H1 (cell line): ENCODE results near the gene OSM. TPM values are rescaled to one million over a fixed set of nuclear protein-coding genes. Genes with fewer than 3 reads are reported as not detected.

Source experiments
- ASH2L ChIP-seq: fragments of 200-600, 300-600 bp; sonication (generic); IDR thresholded peaks from one replicate; pipeline ENCODE4 v1.7.1; 2017; ENCODE audit warnings: low read length
- BRCA1 ChIP-seq: IDR thresholded peaks from 2 replicates; pipeline ENCODE4 v1.6.1; 2012; ENCODE audit warnings: low read depth, low read length, improper control_type of control experiment
- EP300 ChIP-seq, 2 experiments: IDR thresholded peaks; 1 replicate in 1 of 2; 2 replicates in 1 of 2; pipeline ENCODE4 v1.6.1; 2011 to 2012; ENCODE audit warnings: low read depth in 2 of 2, low read length in 2 of 2, mild to moderate bottlenecking in 2 of 2, borderline replicate concordance in 1 of 2, inconsistent platforms in 1 of 2, moderate library complexity in 1 of 2
- JUND ChIP-seq: IDR thresholded peaks from 2 replicates; pipeline ENCODE4 v1.6.1; 2011; ENCODE audit warnings: mild to moderate bottlenecking, improper control_type of control experiment, low read length
- KDM1A ChIP-seq: fragments of 200-600, 300-600 bp; sonication (generic); IDR thresholded peaks from 2 replicates; pipeline ENCODE4 v1.7.1; 2016; ENCODE audit warnings: mild to moderate bottlenecking, low read length, borderline replicate concordance
- NRF1 ChIP-seq: IDR thresholded peaks from 2 replicates; pipeline ENCODE4 v1.6.1; 2011; ENCODE audit warnings: mild to moderate bottlenecking, low read depth, low read length, improper control_type of control experiment
- SAP30 ChIP-seq: fragments of 300-600 bp; sonication (generic); IDR thresholded peaks from 2 replicates; pipeline ENCODE4 v1.7.1; 2012; ENCODE audit warnings: low read length, moderate library complexity, mild to moderate bottlenecking, inconsistent platforms; ENCODE audit not compliant: insufficient read depth, insufficient replicate concordance
- SIRT6 ChIP-seq: IDR thresholded peaks from one replicate; pipeline ENCODE4 v1.7.1; 2012; ENCODE audit warnings: low read length, inconsistent platforms
- TEAD4 ChIP-seq: IDR thresholded peaks from 2 replicates; pipeline ENCODE4 v1.6.1; 2012; ENCODE audit warnings: low read depth, low read length, inconsistent platforms, mixed read lengths
- polyA plus RNA-seq, 7 experiments: library from polyadenylated mRNA; depleted of rRNA in 3 of 7; stranded (reverse) in 5 of 7; unstranded in 2 of 7; fragments of >200 nt in 5 of 7; fragments of 200-250 nt in 2 of 7; gene quantifications; 1 replicate in 5 of 7; 2 replicates in 1 of 7; 4 replicates in 1 of 7; pipeline versions ENCODE4 v1.2.1 to v1.2.3, GENCODE V29; 2011 to 2013; ENCODE audit warnings: missing spikeins in 2 of 7, mixed read lengths in 2 of 7
- total RNA-seq: library from RNA; stranded (reverse); fragmentation: NEBNext Ultra II Directional; extraction: Animal tissue kit (Norgen Biotek cat#: 25700); gene quantifications from 2 replicates; pipeline ENCODE4 v1.2.1, GENCODE V29; 2021
- TF ChIP-seq, protein P1 (sequence below): IDR thresholded peaks from 2 replicates; pipeline ENCODE4 v1.6.1; 2011; ENCODE audit warnings: low read depth, mild to moderate bottlenecking, low read length; ENCODE audit not compliant: insufficient read depth

Gene OSM
- total and polyA plus RNA-seq, 2 of the 8 experiments (the other 6 are each of a cell fraction or from before 2014, with no cell fraction given) = not detected

DNA sequence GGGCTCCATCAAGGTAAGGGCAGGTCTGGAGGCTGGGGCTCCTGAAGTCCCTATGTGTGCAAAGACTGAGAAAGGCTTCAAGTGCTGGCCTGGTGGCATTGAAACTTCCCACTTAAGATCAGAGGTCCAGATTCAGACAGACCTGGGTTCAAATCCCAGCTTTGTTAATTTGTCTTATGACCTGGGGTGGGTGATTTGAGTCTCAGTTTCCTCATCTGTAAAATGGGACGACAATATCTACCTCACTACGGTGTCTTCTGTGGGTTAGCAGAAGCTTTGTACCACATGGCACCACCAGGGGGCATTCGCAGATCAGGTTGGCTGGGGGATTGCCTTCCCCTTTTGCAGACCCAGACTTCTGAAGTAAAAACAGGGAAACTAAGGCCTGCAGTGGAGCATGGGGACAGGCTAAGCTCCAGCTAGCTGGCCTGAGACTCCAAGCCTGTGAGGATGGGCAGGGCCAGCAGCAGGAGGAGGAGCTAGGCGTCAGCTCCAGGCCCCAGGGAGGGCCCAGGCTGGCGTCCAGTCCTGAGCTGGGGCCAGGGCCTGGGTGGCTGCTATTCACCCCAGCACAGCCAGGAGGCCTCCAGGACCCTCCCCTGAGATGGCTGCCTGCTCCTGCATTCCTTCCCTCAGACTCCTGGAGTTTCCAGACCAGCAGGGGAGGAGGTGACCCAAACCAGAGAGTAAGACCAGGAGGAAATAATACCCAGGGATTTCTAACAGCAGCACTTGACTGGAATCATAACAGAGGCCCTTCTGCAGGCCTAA is 21.2 kb upstream of the OSM start (continued):
- TF ChIP-seq SAP30 (no peak), KDM1A (peak; percentile 99), EP300 (IDR thresholded peaks at IDR 0.05; ENCODE audit: borderline replicate concordance in 1 of 2, low read depth in 2 of 2, low read length in 2 of 2) (peak in 1 of 2 experiments; percentile 3; a peak in 1 of 3 replicates), NRF1 (no peak), SIRT6 (no peak), BRCA1 (no peak), JUND (no peak), ASH2L (no peak), TEAD4 (peak; percentile 73; the same call in 1 of the 2 replicates)
- TF ChIP-seq, protein P1, sequence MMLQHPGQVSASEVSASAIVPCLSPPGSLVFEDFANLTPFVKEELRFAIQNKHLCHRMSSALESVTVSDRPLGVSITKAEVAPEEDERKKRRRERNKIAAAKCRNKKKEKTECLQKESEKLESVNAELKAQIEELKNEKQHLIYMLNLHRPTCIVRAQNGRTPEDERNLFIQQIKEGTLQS = no peak
